CD4-positive, alpha-beta T cell (primary cell): ENCODE data around the gene SMYD3. TPM values are rescaled to one million over a fixed set of nuclear protein-coding genes. Genes with fewer than 3 reads are reported as not detected.

Experiments used
- ATAC-seq: fragments of 200-7000 bp; cut with Tn5 transposase; one replicate; pipeline ENCODE4 v1.10.0; 2022; ENCODE audit warnings: mild to moderate bottlenecking; ENCODE audit not compliant: poor library complexity
- CTCF ChIA-PET: fragments of 350-600 bp; sonication (Branson Sonifier 250); formaldehyde crosslinking; loops from one replicate; lab custom pipeline; 2021; ENCODE audit warnings: antibody characterized with exemption, inconsistent platforms; lab: Charles Lee
- POLR2A ChIA-PET: fragments of 350-600 bp; sonication (Branson Sonifier 250); formaldehyde crosslinking; loops from one replicate; lab custom pipeline; 2021; ENCODE audit warnings: antibody characterized with exemption, inconsistent platforms; lab: Charles Lee
- DNase-seq, 14 experiments: peaks; one replicate each; pipeline ENCODE4 v3.0.0-alpha.2; 2013 to 2020; ENCODE audit warnings: mixed read lengths in 2 of 14
- H3K27ac ChIP-seq, 2 donors: one replicate each; pipeline versions ENCODE4 v1.5.1 to v1.7.0; 2013; ENCODE audit warnings: low read length in 2 of 2, low read depth in 1 of 2, mild to moderate bottlenecking in 1 of 2
- H3K27me3 ChIP-seq, 2 experiments: 1 replicate in 1 of 2; 2 replicates in 1 of 2; pipeline versions ENCODE4 v1.6.1 to v1.7.0; 2013; ENCODE audit warnings: low read length in 2 of 2, control low read depth in 1 of 2, mild to moderate bottlenecking in 1 of 2, moderate library complexity in 1 of 2; ENCODE audit not compliant: insufficient read depth in 2 of 2, control insufficient read depth in 1 of 2
- H3K36me3 ChIP-seq: one replicate; pipeline ENCODE4 v1.6.1; 2013; ENCODE audit warnings: low read length, control low read depth; ENCODE audit not compliant: insufficient read depth
- H3K4me1 ChIP-seq: one replicate; pipeline ENCODE4 v1.6.1; 2013; ENCODE audit warnings: low read length, control low read depth; ENCODE audit not compliant: insufficient read depth
- H3K4me3 ChIP-seq: one replicate; pipeline ENCODE4 v1.5.1; 2013; ENCODE audit warnings: mild to moderate bottlenecking, low read length, moderate library complexity
- H3K9me3 ChIP-seq, 2 experiments: 1 replicate in 1 of 2; 2 replicates in 1 of 2; pipeline versions ENCODE4 v1.6.1 to v1.7.0; 2013; ENCODE audit warnings: low read length in 2 of 2, mild to moderate bottlenecking in 2 of 2, control low read depth in 1 of 2, moderate library complexity in 1 of 2; ENCODE audit not compliant: control insufficient read depth in 1 of 2, insufficient read depth in 1 of 2
- H3K27ac Mint-ChIP-seq: one replicate; pipeline ENCODE4 v1.8.0; 2020; ENCODE audit warnings: mixed read lengths
- H3K27me3 Mint-ChIP-seq: one replicate; pipeline ENCODE4 v1.8.0; 2021; ENCODE audit warnings: mixed read lengths
- H3K36me3 Mint-ChIP-seq: one replicate; pipeline ENCODE4 v1.8.0; 2021; ENCODE audit warnings: low read depth, mixed read lengths
- H3K4me1 Mint-ChIP-seq: one replicate; pipeline ENCODE4 v1.8.0; 2021; ENCODE audit warnings: low read depth, mixed read lengths
- H3K4me3 Mint-ChIP-seq: one replicate; pipeline ENCODE4 v1.8.0; 2020; ENCODE audit warnings: mild to moderate bottlenecking, mixed read lengths
- H3K9me3 Mint-ChIP-seq: one replicate; pipeline ENCODE4 v1.8.0; 2020; ENCODE audit warnings: mixed read lengths
- intact Hi-C, 2 experiments: fragments of 100-400 bp; cut with DNase I in 1 of 2; cut with micrococcal nuclease in 1 of 2; formaldehyde crosslinking; loops; one replicate each; pipeline versions ENCODE4 v1.15.1 to v1.9.0; 2023 to 2025; cut with DNase I, micrococcal nuclease
- total RNA-seq, 174 experiments: library from RNA in 2 of 174; stranded (reverse) in 2 of 174; gene quantifications; one replicate each; pipeline ENCODE4 v1.2.3 and lab custom pipeline; 2021 to 2026
- TF ChIP-seq, protein P1 (sequence below): fragments of 200-600 bp; IDR thresholded peaks from one replicate; pipeline ENCODE4 v1.8.0; 2022; ENCODE audit warnings: antibody characterized with exemption, mild to moderate bottlenecking

Gene SMYD3
- total RNA-seq, 2 experiments from 2014 or later, result 18.8 to 19.6 TPM

DNA sequence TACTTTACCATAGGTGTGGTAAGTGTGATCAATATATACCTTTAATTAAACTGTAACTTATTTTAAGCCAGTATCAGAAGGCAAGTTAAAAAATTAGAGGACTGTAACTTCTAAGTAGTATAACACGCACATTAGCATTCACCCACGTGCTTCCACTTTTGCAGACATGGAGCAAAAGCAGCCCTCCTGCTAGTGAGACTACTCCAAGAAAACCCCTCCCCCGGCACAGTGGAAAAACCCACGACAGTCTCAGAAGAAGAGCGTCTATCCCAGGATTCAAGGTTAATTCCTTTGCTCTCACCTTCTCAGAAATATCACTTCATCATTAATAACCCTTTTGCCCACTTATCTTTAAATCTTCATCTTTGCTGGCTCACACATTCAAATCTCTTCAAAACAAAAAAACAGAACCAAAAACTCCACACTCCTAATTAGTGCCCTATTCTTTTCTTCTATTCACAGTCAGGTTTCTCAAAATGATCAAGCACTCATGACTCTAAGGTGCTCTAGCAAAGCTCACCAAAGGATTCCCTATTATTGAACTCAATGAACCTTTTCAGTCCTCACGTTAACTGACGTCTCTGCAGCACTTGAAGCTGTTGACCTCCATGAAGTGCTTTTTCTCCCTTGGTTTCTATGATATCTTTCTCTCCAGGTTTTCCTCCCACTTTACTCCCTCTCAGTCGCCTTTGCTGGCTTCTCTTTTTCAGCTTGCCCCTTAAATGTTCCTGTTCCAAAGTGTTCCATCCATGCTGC lies 213.5 kb downstream of the SMYD3 start:
- ChIA-PET CTCF (no interaction called here), POLR2A (no interaction called here)
- H3K27ac ChIP-seq, result no peak overlapping the region
- Mint-ChIP-seq H3K27me3 (no peaks in the 10 kb centered on the region), H3K36me3 (peaks cover 18% of the 10 kb centered on the region), H3K27ac (no peak overlapping the region), H3K9me3 (no peaks in the 10 kb centered on the region), H3K4me3 (no peak overlapping the region), H3K4me1 (no peaks in the 10 kb centered on the region)
- ATAC-seq (no peak), DNase-seq (no peak)
- TF ChIP-seq, protein P1, sequence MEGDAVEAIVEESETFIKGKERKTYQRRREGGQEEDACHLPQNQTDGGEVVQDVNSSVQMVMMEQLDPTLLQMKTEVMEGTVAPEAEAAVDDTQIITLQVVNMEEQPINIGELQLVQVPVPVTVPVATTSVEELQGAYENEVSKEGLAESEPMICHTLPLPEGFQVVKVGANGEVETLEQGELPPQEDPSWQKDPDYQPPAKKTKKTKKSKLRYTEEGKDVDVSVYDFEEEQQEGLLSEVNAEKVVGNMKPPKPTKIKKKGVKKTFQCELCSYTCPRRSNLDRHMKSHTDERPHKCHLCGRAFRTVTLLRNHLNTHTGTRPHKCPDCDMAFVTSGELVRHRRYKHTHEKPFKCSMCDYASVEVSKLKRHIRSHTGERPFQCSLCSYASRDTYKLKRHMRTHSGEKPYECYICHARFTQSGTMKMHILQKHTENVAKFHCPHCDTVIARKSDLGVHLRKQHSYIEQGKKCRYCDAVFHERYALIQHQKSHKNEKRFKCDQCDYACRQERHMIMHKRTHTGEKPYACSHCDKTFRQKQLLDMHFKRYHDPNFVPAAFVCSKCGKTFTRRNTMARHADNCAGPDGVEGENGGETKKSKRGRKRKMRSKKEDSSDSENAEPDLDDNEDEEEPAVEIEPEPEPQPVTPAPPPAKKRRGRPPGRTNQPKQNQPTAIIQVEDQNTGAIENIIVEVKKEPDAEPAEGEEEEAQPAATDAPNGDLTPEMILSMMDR, result no peak
- no peaks in the 10 kb centered on the region for H3K4me1 ChIP-seq
- H3K4me3 ChIP-seq, result no peak overlapping the region
- H3K36me3 ChIP-seq, result no peaks in the 10 kb centered on the region
- intact Hi-C loops, result no loop called here
- no peaks in the 10 kb centered on the region for H3K9me3 ChIP-seq
- no peaks in the 10 kb centered on the region for H3K27me3 ChIP-seq

- no peak for ATAC-seq
- H3K4me3 ChIP-seq, result no peak overlapping the region
- no peaks in the 10 kb centered on the region for H3K27me3 Mint-ChIP-seq
- H3K27ac Mint-ChIP-seq, result no peak overlapping the region
- peaks cover 18% of the 10 kb centered on the region for H3K36me3 Mint-ChIP-seq
- no peaks in the 10 kb centered on the region for H3K4me1 ChIP-seq
- no peaks in the 10 kb centered on the region for H3K27me3 ChIP-seq
- no peaks in the 10 kb centered on the region for H3K4me1 Mint-ChIP-seq
- no peaks in the 10 kb centered on the region for H3K36me3 ChIP-seq
- no peak overlapping the region for H3K27ac ChIP-seq
- H3K4me3 Mint-ChIP-seq, result no peak overlapping the region
- intact Hi-C loops, result no loop called here
- DNase-seq, result no peak
- H3K9me3 Mint-ChIP-seq, result no peaks in the 10 kb centered on the region
- TF ChIP-seq, protein P1, result no peak
- POLR2A ChIA-PET, result no interaction called here
- CTCF ChIA-PET, result no interaction called here
- no peaks in the 10 kb centered on the region for H3K9me3 ChIP-seq
Observed at GRCh38 chr1:246292571-246292970, 214.5 kb downstream of the SMYD3 start.

DNA sequence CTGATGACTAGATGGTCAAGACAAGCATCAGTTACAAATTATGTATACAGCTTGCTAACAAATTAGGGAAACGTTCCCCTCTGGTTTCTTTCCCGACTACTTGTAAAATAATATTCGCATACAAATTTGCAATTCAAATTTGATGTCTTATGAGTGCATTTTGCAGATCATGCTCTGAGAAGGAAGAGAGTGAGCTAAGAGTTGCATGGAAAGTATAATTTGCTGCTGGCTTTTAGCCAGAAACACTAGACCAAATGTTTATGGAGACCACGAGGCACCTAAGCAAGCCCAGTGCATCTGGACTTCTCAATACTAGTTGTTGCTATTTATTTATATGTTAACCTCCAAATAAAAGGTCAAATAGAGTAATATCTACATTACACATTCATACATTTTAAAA lies 216.0 kb downstream of the SMYD3 start:
- no peak for ATAC-seq
- intact Hi-C loops, result no loop called here
- H3K27me3 Mint-ChIP-seq, result no peaks in the 10 kb centered on the region
- no peak overlapping the region for H3K27ac Mint-ChIP-seq
- no peaks in the 10 kb centered on the region for H3K36me3 ChIP-seq
- POLR2A ChIA-PET, result interaction anchor here (0.7 kb wide), 1 partner anchor 21 kb away, joined by 3 read pairs; no protein-coding TSS in a partner anchor
- H3K4me1 ChIP-seq, result no peaks in the 10 kb centered on the region
- H3K9me3 Mint-ChIP-seq, result no peaks in the 10 kb centered on the region
- TF ChIP-seq, protein P1, result no peak
- no peaks in the 10 kb centered on the region for H3K4me1 Mint-ChIP-seq
- no peak overlapping the region for H3K4me3 Mint-ChIP-seq
- CTCF ChIA-PET, result interaction anchor here (0.8 kb wide), 1 partner anchor 16 kb away, joined by 3 read pairs; no protein-coding TSS in a partner anchor
- no peaks in the 10 kb centered on the region for H3K27me3 ChIP-seq
- DNase-seq, result no peak
- no peak overlapping the region for H3K4me3 ChIP-seq
- H3K27ac ChIP-seq, result no peak overlapping the region
- peaks cover 18% of the 10 kb centered on the region for H3K36me3 Mint-ChIP-seq
- H3K9me3 ChIP-seq, result no peaks in the 10 kb centered on the region
